DND-41 (cell line): ENCODE data around the gene CREB3L1.

Experiments used
- CTCF ChIP-seq: IDR thresholded peaks from 2 replicates; pipeline ENCODE4 v1.5.1; 2012; ENCODE audit warnings: borderline replicate concordance, low read length, moderate library complexity, mild to moderate bottlenecking; ENCODE audit not compliant: poor library complexity, severe bottlenecking; ENCODE audit errors: extremely low read depth
- EZH2 ChIP-seq: IDR thresholded peaks from 3 replicates; pipeline ENCODE4 v1.6.1; 2012; ENCODE audit warnings: borderline replicate concordance, low read depth, mild to moderate bottlenecking, moderate library complexity, low read length, inconsistent platforms; ENCODE audit not compliant: severe bottlenecking

- TF ChIP-seq CTCF (no peak), EZH2 (no peak)
These were observed 88.8 kb downstream of the CREB3L1 start for GRCh38 chr11:46366260-46366659.
